PC-9 (cell line): ENCODE data around the gene SNCAIP. TPM values are rescaled to one million over a fixed set of nuclear protein-coding genes. Genes with fewer than 3 reads are reported as not detected.

Experiments used
- BruUV-seq: library from RNA; stranded (reverse); fragments of 400-500 nt; replicated peaks from 2 replicates; lab custom pipeline; 2021; lab: Mats Ljungman, UMichigan
- CTCF ChIA-PET: fragments of 300-600 bp; sonication (Branson Sonifier 250); formaldehyde crosslinking; loops from one replicate; lab custom pipeline; 2022; ENCODE audit warnings: antibody characterized with exemption; lab: Charles Lee
- POLR2A ChIA-PET: fragments of 300-600 bp; sonication (Branson Sonifier 250); formaldehyde crosslinking; loops from one replicate; lab custom pipeline; 2022; ENCODE audit warnings: antibody characterized with exemption; ENCODE audit not compliant: unreplicated experiment; lab: Charles Lee
- DNase-seq, 2 experiments: peaks; one replicate each; pipeline versions ENCODE4 v3.0.0 to v3.0.0-alpha.2; 2015 to 2022; ENCODE audit warnings: mixed read lengths in 1 of 2
- H2AFZ ChIP-seq: fragments of 200-600 bp; sonication (generic); 2 replicates; pipeline ENCODE4 v1.8.1; 2017; ENCODE audit warnings: antibody characterized with exemption
- H3F3A ChIP-seq: fragments of 200-600 bp; sonication (generic); 2 replicates; pipeline ENCODE4 v1.8.1; 2017; ENCODE audit warnings: antibody characterized with exemption, mild to moderate bottlenecking, low read depth; ENCODE audit not compliant: insufficient read depth
- H3K27ac ChIP-seq: fragments of 200-600 bp; sonication (generic); 2 replicates; pipeline ENCODE4 v1.6.1; 2016; ENCODE audit warnings: mixed run types
- H3K27me3 ChIP-seq: fragments of 200-600 bp; sonication (generic); 2 replicates; pipeline ENCODE4 v1.6.1; 2016; ENCODE audit warnings: low read depth, mixed run types; ENCODE audit not compliant: insufficient read depth
- H3K36me3 ChIP-seq: fragments of 200-600 bp; sonication (generic); 2 replicates; pipeline ENCODE4 v1.6.1; 2016; ENCODE audit warnings: low read depth, mixed run types
- H3K4me1 ChIP-seq: fragments of 200-600 bp; sonication (generic); replicated peaks from 2 replicates; pipeline ENCODE4 v1.6.1; 2016; ENCODE audit warnings: mixed run types; ENCODE audit not compliant: insufficient read depth
- H3K4me2 ChIP-seq: fragments of 200-600 bp; sonication (generic); 2 replicates; pipeline ENCODE4 v1.6.1; 2017; ENCODE audit warnings: mixed run types
- H3K4me3 ChIP-seq: fragments of 200-600 bp; sonication (generic); 2 replicates; pipeline ENCODE4 v1.6.1; 2016; ENCODE audit warnings: mixed run types
- H3K79me2 ChIP-seq: fragments of 200-600 bp; sonication (generic); 2 replicates; pipeline ENCODE4 v1.6.1; 2017; ENCODE audit warnings: low read depth, mixed run types
- H3K9me2 ChIP-seq: fragments of 200-600 bp; sonication (generic); 2 replicates; pipeline ENCODE4 v1.8.1; 2017; ENCODE audit warnings: mild to moderate bottlenecking; ENCODE audit not compliant: insufficient read depth
- H3K9me3 ChIP-seq: fragments of 200-600 bp; sonication (generic); 2 replicates; pipeline ENCODE4 v1.8.1; 2016; ENCODE audit warnings: low read depth; ENCODE audit not compliant: insufficient read depth
- H4K20me1 ChIP-seq: fragments of 200-600 bp; sonication (generic); 2 replicates; pipeline ENCODE4 v1.8.1; 2017; ENCODE audit not compliant: insufficient read depth
- EZH2 ChIP-seq: fragments of 200-600 bp; sonication (generic); IDR thresholded peaks from 2 replicates; pipeline ENCODE4 v1.8.0; 2017; ENCODE audit warnings: antibody characterized with exemption, low read depth
- intact Hi-C: fragments of 100-400 bp; cut with micrococcal nuclease; formaldehyde crosslinking; loops from one replicate; pipeline ENCODE4 v1.10.0; 2022; ENCODE audit not compliant: unreplicated experiment
- total RNA-seq: library from RNA; stranded (reverse); gene quantifications from 2 replicates; pipeline ENCODE4 v1.2.3, GENCODE V29; 2021
- TF ChIP-seq, protein P1 (sequence below): fragments of 200-600 bp; sonication (generic); conservative IDR thresholded peaks from 2 replicates; pipeline ENCODE4 v1.6.1; 2017; ENCODE audit warnings: mixed run types, antibody characterized with exemption, mild to moderate bottlenecking, moderate library complexity

The SNCAIP gene
- total RNA-seq, 1 experiment from 2014 or later, result not detected

DNA sequence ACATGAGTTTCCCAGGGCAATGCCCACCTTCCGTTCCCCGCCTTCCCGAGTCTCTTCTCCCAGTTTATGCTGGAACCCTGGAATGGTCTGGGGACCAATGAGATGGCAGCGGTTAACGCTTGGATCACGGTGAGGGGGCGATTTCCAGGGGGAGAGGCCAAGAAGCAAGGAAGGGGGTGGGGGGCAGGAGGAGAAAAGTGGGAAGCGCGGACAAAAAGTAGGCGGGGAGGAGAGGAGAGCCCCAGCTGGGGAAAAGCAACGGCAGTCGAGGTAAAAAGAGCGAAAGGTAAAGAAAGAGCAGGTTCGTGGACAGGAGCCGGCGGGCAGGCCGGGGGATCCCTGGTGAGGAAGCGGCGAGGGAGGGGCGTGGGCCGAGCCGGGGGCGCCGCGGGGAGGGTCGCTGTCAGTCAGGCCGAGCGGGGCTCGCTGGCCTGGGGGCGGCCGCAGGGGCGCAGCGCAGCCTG, 508 bp upstream of the SNCAIP start:
- H3K36me3 ChIP-seq, result no peaks in the 10 kb centered on the region
- H3F3A ChIP-seq, result no peaks in the 10 kb centered on the region
- no peaks in the 10 kb centered on the region; the same call in 1 of the 2 replicates for H4K20me1 ChIP-seq
- H3K79me2 ChIP-seq, result no peaks in the 10 kb centered on the region
- H3K27me3 ChIP-seq, result no peaks in the 10 kb centered on the region
- CTCF ChIA-PET, result no interaction called here
- BruUV-seq, result no TSS peak
- H3K27ac ChIP-seq, result no peak overlapping the region
- TF ChIP-seq EZH2, result no peak
- TF ChIP-seq, protein P1, sequence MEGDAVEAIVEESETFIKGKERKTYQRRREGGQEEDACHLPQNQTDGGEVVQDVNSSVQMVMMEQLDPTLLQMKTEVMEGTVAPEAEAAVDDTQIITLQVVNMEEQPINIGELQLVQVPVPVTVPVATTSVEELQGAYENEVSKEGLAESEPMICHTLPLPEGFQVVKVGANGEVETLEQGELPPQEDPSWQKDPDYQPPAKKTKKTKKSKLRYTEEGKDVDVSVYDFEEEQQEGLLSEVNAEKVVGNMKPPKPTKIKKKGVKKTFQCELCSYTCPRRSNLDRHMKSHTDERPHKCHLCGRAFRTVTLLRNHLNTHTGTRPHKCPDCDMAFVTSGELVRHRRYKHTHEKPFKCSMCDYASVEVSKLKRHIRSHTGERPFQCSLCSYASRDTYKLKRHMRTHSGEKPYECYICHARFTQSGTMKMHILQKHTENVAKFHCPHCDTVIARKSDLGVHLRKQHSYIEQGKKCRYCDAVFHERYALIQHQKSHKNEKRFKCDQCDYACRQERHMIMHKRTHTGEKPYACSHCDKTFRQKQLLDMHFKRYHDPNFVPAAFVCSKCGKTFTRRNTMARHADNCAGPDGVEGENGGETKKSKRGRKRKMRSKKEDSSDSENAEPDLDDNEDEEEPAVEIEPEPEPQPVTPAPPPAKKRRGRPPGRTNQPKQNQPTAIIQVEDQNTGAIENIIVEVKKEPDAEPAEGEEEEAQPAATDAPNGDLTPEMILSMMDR, result no peak
- no peak overlapping the region for H3K4me2 ChIP-seq
- no peaks in the 10 kb centered on the region for H3K4me1 ChIP-seq
- no peak overlapping the region for H2AFZ ChIP-seq
- POLR2A ChIA-PET, result no interaction called here
- no peak overlapping the region for H3K4me3 ChIP-seq
- DNase-seq, result no peak
- H3K9me3 ChIP-seq, result no peaks in the 10 kb centered on the region
- intact Hi-C loops, result no loop called here
- no peaks in the 10 kb centered on the region for H3K9me2 ChIP-seq

DNA sequence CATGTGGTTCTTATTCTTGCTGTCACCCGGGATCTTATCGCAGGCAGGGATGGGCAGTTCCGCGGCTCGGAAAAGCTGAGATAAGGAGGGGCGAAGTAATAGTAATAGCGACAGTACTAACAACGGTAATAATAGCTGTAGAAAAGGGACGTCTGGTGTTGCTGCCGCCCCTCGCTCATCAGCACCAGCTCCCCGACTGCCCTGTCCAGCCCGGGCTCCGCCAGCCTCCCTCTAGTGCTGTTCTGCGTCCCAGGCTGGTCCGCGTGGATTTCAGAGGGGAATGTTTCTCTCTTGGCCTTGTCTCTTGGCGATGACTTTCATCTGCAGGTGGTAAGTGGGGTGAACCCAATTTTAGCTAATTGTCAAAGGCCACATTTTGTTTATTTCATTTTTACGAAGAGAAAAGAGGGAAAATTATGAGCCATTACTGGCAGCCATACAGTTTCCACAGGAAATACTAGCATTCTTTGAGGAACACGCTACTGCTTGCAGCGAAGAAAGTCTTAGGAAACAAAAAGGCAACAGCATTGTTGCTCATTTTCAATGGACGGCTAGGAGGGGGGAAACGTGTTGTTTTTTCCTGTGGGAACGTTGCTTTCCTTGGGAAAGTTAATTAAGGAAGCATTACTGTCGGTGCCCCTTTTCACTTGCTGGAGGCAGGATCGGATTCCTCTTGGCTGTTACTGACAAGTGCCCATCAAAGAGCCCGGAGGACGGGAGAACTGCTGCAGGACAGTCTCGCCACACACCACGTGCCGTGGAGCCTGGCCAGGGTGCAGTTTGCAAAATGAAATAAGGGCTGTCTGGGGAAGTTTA, 762 bp downstream of the SNCAIP start:
- Histone ChIP-seq H3K27me3 (no peaks in the 10 kb centered on the region), H3K4me3 (no peak overlapping the region), H3K36me3 (no peaks in the 10 kb centered on the region), H2AFZ (no peak overlapping the region), H3K27ac (no peak overlapping the region), H3K4me1 (no peaks in the 10 kb centered on the region), H4K20me1 (no peaks in the 10 kb centered on the region; the same call in 1 of the 2 replicates), H3K4me2 (no peak overlapping the region), H3K79me2 (no peaks in the 10 kb centered on the region), H3K9me2 (no peaks in the 10 kb centered on the region), H3F3A (no peaks in the 10 kb centered on the region), H3K9me3 (no peaks in the 10 kb centered on the region)
- BruUV-seq, result no TSS peak
- no peak for TF ChIP-seq EZH2
- TF ChIP-seq, protein P1, result no peak
- intact Hi-C loops, result no loop called here
- ChIA-PET POLR2A (no interaction called here), CTCF (no interaction called here)
- DNase-seq, result no peak

DNA sequence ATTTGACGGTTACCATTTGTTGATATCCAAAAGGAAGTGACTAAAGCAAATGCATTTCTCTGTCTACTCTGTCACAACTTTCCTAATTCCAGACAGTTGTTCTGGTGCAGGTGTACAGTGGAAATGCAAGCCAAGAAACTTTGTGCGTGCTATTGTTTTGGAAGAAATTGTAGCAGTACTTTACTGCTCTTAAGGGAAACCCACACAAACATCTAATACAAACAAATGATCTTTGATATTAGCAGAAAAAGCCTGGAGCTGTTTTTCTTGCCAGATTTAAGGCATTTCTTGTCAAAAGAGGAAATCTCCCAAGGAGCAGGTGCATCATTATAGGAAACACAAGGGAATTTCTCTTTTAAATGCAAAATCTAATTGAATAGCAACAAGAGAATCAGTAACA, 2.0 kb downstream of the SNCAIP start:
- TF ChIP-seq, protein P1, result no peak
- TF ChIP-seq EZH2, result no peak
- no peak overlapping the region for H2AFZ ChIP-seq
- no peaks in the 10 kb centered on the region for H3K36me3 ChIP-seq
- no peaks in the 10 kb centered on the region for H3K9me3 ChIP-seq
- H3K4me3 ChIP-seq, result no peak overlapping the region
- no peaks in the 10 kb centered on the region for H3K79me2 ChIP-seq
- H3F3A ChIP-seq, result no peaks in the 10 kb centered on the region
- intact Hi-C loops, result no loop called here
- no peak overlapping the region for H3K27ac ChIP-seq
- POLR2A ChIA-PET, result no interaction called here
- BruUV-seq, result no TSS peak
- CTCF ChIA-PET, result no interaction called here
- H3K9me2 ChIP-seq, result no peaks in the 10 kb centered on the region
- no peaks in the 10 kb centered on the region for H3K27me3 ChIP-seq
- DNase-seq, result no peak
- H3K4me1 ChIP-seq, result no peaks in the 10 kb centered on the region
- no peaks in the 10 kb centered on the region; the same call in 1 of the 2 replicates for H4K20me1 ChIP-seq
- no peak overlapping the region for H3K4me2 ChIP-seq
